Neural progenitor cell (in vitro differentiated cells): ENCODE measurements around the gene ATP6V1D. TPM values are rescaled to one million over a fixed set of nuclear protein-coding genes. Genes with fewer than 3 reads are reported as not detected.

Source experiments
- DNase-seq: peaks from one replicate; pipeline ENCODE4 v3.0.0-alpha.2; 2016; ENCODE audit warnings: low spot score
- H2AFZ ChIP-seq: fragments of 200-600 bp; sonication (generic); replicated peaks from 2 replicates; pipeline ENCODE4 v1.6.1; 2016; ENCODE audit warnings: antibody characterized with exemption
- H3F3A ChIP-seq: fragments of 200-600 bp; sonication (generic); 2 replicates; pipeline ENCODE4 v1.6.1; 2016; ENCODE audit warnings: antibody characterized with exemption, low read depth
- H3K27ac ChIP-seq: fragments of 200-600 bp; sonication (generic); 2 replicates; pipeline ENCODE4 v1.5.1; 2016; ENCODE audit warnings: mild to moderate bottlenecking
- H3K27me3 ChIP-seq: fragments of 200-600 bp; sonication (generic); 2 replicates; pipeline ENCODE4 v1.6.1; 2016; ENCODE audit warnings: mild to moderate bottlenecking, moderate library complexity
- H3K36me3 ChIP-seq: fragments of 200-600 bp; sonication (generic); 2 replicates; pipeline ENCODE4 v1.5.1; 2016
- H3K4me1 ChIP-seq: fragments of 200-600 bp; sonication (generic); 2 replicates; pipeline ENCODE4 v1.6.1; 2016; ENCODE audit warnings: mixed run types
- H3K4me2 ChIP-seq: fragments of 200-600 bp; sonication (generic); 2 replicates; pipeline ENCODE4 v1.6.1; 2016
- H3K4me3 ChIP-seq: fragments of 200-600 bp; sonication (generic); 2 replicates; pipeline ENCODE4 v1.5.1; 2016
- H3K79me2 ChIP-seq: fragments of 200-600 bp; sonication (generic); 2 replicates; pipeline ENCODE4 v1.6.1; 2016; ENCODE audit warnings: low read depth
- H3K9ac ChIP-seq: fragments of 200-600 bp; sonication (generic); 2 replicates; pipeline ENCODE4 v1.6.1; 2016
- H3K9me3 ChIP-seq: fragments of 200-600 bp; sonication (generic); 2 replicates; pipeline ENCODE4 v1.5.1; 2016; ENCODE audit warnings: low read depth
- H4K20me1 ChIP-seq: fragments of 200-600 bp; sonication (generic); 2 replicates; pipeline ENCODE4 v1.6.1; 2016; ENCODE audit warnings: low read depth
- H3K27ac Mint-ChIP-seq: 3 replicates; pipeline ENCODE4 v1.8.0; 2021; ENCODE audit warnings: mixed read lengths
- H3K27me3 Mint-ChIP-seq: 2 replicates; pipeline ENCODE4 v1.8.0; 2022; ENCODE audit warnings: low read depth, mild to moderate bottlenecking, inconsistent platforms, moderate library complexity, mixed read lengths; ENCODE audit not compliant: insufficient read depth
- H3K36me3 Mint-ChIP-seq: 3 replicates; pipeline ENCODE4 v1.8.0; 2021; ENCODE audit warnings: mixed read lengths
- H3K4me1 Mint-ChIP-seq: 3 replicates; pipeline ENCODE4 v1.8.0; 2021; ENCODE audit warnings: mixed read lengths
- H3K4me3 Mint-ChIP-seq: 3 replicates; pipeline ENCODE4 v1.8.0; 2021; ENCODE audit warnings: mild to moderate bottlenecking, moderate library complexity, mixed read lengths
- H3K9me3 Mint-ChIP-seq: 3 replicates; pipeline ENCODE4 v1.8.0; 2020; ENCODE audit warnings: mixed read lengths
- EZH2 ChIP-seq: fragments of 200-600 bp; sonication (generic); IDR thresholded peaks from 2 replicates; pipeline ENCODE4 v1.6.1; 2017; ENCODE audit warnings: antibody characterized with exemption, mild to moderate bottlenecking, moderate library complexity
- EZH2phosphoT487 ChIP-seq: fragments of 200-600 bp; sonication (generic); IDR thresholded peaks from 2 replicates; pipeline ENCODE4 v1.6.1; 2017; ENCODE audit warnings: antibody characterized with exemption
- total RNA-seq: library from RNA; depleted of rRNA; stranded (reverse); fragments of >200 nt; gene quantifications from 2 replicates; pipeline ENCODE4 v1.2.3, GENCODE V29; 2015; ENCODE audit warnings: low replicate concordance
- TF ChIP-seq, protein P1 (sequence below): fragments of 200-600 bp; sonication (generic); IDR thresholded peaks from 2 replicates; pipeline ENCODE4 v1.5.1; 2017; ENCODE audit warnings: antibody characterized with exemption, mild to moderate bottlenecking

ATP6V1D gene
- total RNA-seq, 1 donor from 2014 or later, result 79.9 TPM

DNA sequence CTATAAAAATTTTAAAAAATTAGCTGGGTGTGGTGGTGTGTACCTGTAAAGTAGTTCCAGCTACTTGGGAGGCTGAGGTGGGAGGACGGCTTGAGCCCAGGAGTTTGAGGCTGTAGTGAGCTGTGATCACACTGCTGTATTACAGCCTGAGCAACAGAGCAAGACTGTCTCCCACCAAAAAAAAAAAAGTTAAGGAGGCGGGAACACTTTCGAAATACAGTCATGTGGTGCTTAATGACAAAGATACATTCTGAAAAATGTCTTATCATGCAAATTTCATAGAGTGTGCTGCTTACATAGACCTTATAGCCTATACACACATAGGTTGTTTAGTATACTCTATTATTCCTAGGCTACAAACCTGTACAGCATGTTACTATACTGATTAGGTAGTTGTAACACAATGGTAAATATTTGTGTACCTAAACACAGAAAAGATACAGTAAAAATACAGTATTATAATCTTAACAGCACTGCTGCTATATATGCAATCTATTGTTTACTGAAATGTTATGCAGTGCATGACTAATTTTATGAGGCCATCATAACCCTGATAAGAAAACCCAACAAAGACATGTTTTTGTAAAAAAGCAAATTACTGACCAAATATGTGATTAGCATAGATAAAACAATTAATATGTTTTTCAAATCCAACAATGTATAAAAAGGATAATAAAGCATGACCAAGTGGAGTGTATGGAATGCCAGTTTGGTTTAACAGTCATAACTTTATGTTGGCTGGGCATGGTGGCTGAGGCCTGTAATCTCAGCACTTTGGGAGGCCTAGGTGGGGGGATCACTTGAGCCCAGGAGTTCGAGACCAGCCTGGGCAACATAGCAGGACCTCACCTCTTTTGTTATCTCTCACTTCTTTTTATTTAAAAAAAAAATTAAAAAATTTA is 11.9 kb upstream of the ATP6V1D start:
- no peaks in the 10 kb centered on the region for H3K27me3 Mint-ChIP-seq
- DNase-seq, result no peak
- no peaks in the 10 kb centered on the region for H3K4me1 Mint-ChIP-seq
- Histone ChIP-seq H3F3A (no peaks in the 10 kb centered on the region), H4K20me1 (peaks cover 7% of the 10 kb centered on the region), H3K27ac (no peak overlapping the region), H3K9me3 (no peaks in the 10 kb centered on the region), H3K4me1 (no peaks in the 10 kb centered on the region), H3K79me2 (peaks cover 31% of the 10 kb centered on the region), H3K4me2 (no peak overlapping the region), H3K27me3 (no peaks in the 10 kb centered on the region), H3K9ac (no peak overlapping the region), H3K36me3 (peaks cover 34% of the 10 kb centered on the region), H3K4me3 (no peak overlapping the region), H2AFZ (no peak overlapping the region)
- H3K36me3 Mint-ChIP-seq, result peaks cover 19% of the 10 kb centered on the region
- no peaks in the 10 kb centered on the region for H3K9me3 Mint-ChIP-seq
- no peak overlapping the region for H3K4me3 Mint-ChIP-seq
- no peak overlapping the region for H3K27ac Mint-ChIP-seq
- TF ChIP-seq, protein P1, sequence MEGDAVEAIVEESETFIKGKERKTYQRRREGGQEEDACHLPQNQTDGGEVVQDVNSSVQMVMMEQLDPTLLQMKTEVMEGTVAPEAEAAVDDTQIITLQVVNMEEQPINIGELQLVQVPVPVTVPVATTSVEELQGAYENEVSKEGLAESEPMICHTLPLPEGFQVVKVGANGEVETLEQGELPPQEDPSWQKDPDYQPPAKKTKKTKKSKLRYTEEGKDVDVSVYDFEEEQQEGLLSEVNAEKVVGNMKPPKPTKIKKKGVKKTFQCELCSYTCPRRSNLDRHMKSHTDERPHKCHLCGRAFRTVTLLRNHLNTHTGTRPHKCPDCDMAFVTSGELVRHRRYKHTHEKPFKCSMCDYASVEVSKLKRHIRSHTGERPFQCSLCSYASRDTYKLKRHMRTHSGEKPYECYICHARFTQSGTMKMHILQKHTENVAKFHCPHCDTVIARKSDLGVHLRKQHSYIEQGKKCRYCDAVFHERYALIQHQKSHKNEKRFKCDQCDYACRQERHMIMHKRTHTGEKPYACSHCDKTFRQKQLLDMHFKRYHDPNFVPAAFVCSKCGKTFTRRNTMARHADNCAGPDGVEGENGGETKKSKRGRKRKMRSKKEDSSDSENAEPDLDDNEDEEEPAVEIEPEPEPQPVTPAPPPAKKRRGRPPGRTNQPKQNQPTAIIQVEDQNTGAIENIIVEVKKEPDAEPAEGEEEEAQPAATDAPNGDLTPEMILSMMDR, result no peak
- TF ChIP-seq EZH2 (no peak), EZH2phosphoT487 (no peak)

DNA sequence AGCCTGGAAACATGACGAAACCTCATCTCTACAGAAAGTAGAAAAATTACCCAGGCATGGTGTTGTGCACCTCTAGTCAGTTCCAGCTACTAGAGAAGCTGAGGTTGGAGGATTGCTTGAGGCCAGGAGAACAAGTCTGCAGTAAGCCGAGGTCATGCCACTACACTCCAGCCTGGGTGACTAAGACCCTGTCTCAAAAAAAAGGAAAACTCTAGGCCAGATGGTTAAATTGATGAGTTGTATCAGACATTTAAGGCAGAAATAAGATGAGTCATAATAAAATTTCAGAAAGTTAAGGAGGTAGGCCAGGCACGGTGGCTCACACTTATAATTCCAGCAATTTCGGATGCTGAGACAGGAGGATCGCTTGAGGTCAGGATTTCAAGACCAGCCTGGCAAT is 11.2 kb upstream of the ATP6V1D start:
- Mint-ChIP-seq H3K27ac (no peak overlapping the region), H3K36me3 (peaks cover 18% of the 10 kb centered on the region), H3K9me3 (no peaks in the 10 kb centered on the region), H3K4me3 (no peak overlapping the region), H3K27me3 (no peaks in the 10 kb centered on the region), H3K4me1 (no peaks in the 10 kb centered on the region)
- Histone ChIP-seq H4K20me1 (peaks cover 7% of the 10 kb centered on the region), H3K9ac (no peak overlapping the region), H2AFZ (no peak overlapping the region), H3K27me3 (no peaks in the 10 kb centered on the region), H3K9me3 (no peaks in the 10 kb centered on the region), H3K79me2 (peaks cover 31% of the 10 kb centered on the region), H3K4me3 (no peak overlapping the region), H3F3A (no peaks in the 10 kb centered on the region), H3K36me3 (peaks cover 33% of the 10 kb centered on the region), H3K4me1 (no peaks in the 10 kb centered on the region), H3K4me2 (no peak overlapping the region), H3K27ac (no peak overlapping the region)
- no peak for DNase-seq
- no peak for TF ChIP-seq EZH2
- TF ChIP-seq, protein P1, result no peak
- no peak for TF ChIP-seq EZH2phosphoT487

DNA sequence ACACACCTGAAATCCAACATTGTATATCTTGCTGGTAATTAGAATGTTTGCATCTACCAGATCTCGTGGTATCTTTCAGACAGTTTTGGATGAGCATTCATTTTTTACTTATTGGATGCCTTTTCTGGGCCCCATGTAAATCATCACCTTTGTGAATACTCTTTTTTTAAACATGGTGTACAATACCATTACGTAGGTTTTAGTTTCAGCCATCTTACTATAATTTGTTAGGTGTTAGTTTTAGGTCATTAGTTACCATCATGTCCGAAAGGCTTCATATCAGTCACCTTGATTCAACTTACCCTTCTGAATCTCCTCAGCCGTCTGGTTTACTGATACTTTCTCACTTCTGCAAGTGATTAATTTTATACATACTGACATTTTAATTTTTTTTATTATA is 5.9 kb upstream of the ATP6V1D start:
- H3K9me3 ChIP-seq, result no peaks in the 10 kb centered on the region
- no peaks in the 10 kb centered on the region for H3K9me3 Mint-ChIP-seq
- H3K4me3 Mint-ChIP-seq, result no peak overlapping the region
- H3K4me1 Mint-ChIP-seq, result peaks cover 7% of the 10 kb centered on the region
- H3F3A ChIP-seq, result no peaks in the 10 kb centered on the region
- peaks cover 11% of the 10 kb centered on the region for H3K4me1 ChIP-seq
- peaks cover 21% of the 10 kb centered on the region for H4K20me1 ChIP-seq
- H3K4me3 ChIP-seq, result no peak overlapping the region
- DNase-seq, result no peak
- H3K4me2 ChIP-seq, result no peak overlapping the region
- no peak overlapping the region for H3K9ac ChIP-seq
- no peaks in the 10 kb centered on the region for H3K27me3 Mint-ChIP-seq
- peaks cover 26% of the 10 kb centered on the region for H3K36me3 ChIP-seq
- H3K79me2 ChIP-seq, result peaks cover 67% of the 10 kb centered on the region
- peaks cover 9% of the 10 kb centered on the region for H3K36me3 Mint-ChIP-seq
- no peak overlapping the region for H3K27ac Mint-ChIP-seq
- no peaks in the 10 kb centered on the region for H3K27me3 ChIP-seq
- H2AFZ ChIP-seq, result no peak overlapping the region
- TF ChIP-seq EZH2phosphoT487 (no peak), EZH2 (no peak)
- TF ChIP-seq, protein P1, result no peak
- no peak overlapping the region for H3K27ac ChIP-seq
